NCI-H1105 (cell line): ENCODE measurements around the gene MAP2.
"Not testable (repeated sequence)": the region's sequence is repeated elsewhere in the genome, so short reads cannot be mapped to it uniquely, and the experiment has no call there.

ENCODE experiments used
- DNase-seq: peaks from one replicate; lab custom pipeline; 2025; lab: John Stamatoyannopoulos, UW

MAP2 gene

GRCh38 chr2:209473930-209474419 lies 50.1 kb downstream of the MAP2 start:
- DNase-seq = no peak

- no peak for DNase-seq
Observed at GRCh38 chr2:209474960-209475359, 51.1 kb downstream of the MAP2 start.

GRCh38 chr2:209476367-209477208 lies 52.7 kb downstream of the MAP2 start:
- peak; percentile 93 for DNase-seq

- not testable (repeated sequence) for DNase-seq
Observed at GRCh38 chr2:209492296-209492695, 68.4 kb downstream of the MAP2 start.

- not testable (repeated sequence) for DNase-seq
Observed at GRCh38 chr2:209495068-209495620, 71.3 kb downstream of the MAP2 start.

GRCh38 chr2:209495855-209496585 lies 72.2 kb downstream of the MAP2 start:
- DNase-seq = no peak

GRCh38 chr2:209496586-209496982 lies 72.7 kb downstream of the MAP2 start:
- no peak for DNase-seq

GRCh38 chr2:209498614-209499013 lies 74.8 kb downstream of the MAP2 start:
- no peak for DNase-seq

GRCh38 chr2:209499069-209499468 lies 75.2 kb downstream of the MAP2 start:
- DNase-seq = no peak

GRCh38 chr2:209501579-209501978 lies 77.7 kb downstream of the MAP2 start:
- DNase-seq = no peak

- DNase-seq = no peak
Observed at GRCh38 chr2:209505410-209505809, 81.6 kb downstream of the MAP2 start.

GRCh38 chr2:209508255-209508654 lies 84.4 kb downstream of the MAP2 start:
- no peak for DNase-seq

- DNase-seq = no peak
Observed at GRCh38 chr2:209511637-209512036, 87.8 kb downstream of the MAP2 start.

GRCh38 chr2:209512971-209513370 lies 89.1 kb downstream of the MAP2 start:
- no peak for DNase-seq

- no peak for DNase-seq
Observed at GRCh38 chr2:209517436-209517835, 93.6 kb downstream of the MAP2 start.

GRCh38 chr2:209519271-209519670 lies 95.4 kb downstream of the MAP2 start:
- no peak for DNase-seq

- DNase-seq = peak; percentile 60
Observed at GRCh38 chr2:209519906-209520305, 96.1 kb downstream of the MAP2 start.

- DNase-seq = no peak
Observed at GRCh38 chr2:209523041-209523740, 99.3 kb downstream of the MAP2 start.

- DNase-seq = peak; percentile 13
Observed at GRCh38 chr2:209523867-209524266, 100.0 kb downstream of the MAP2 start.

- DNase-seq = peak; percentile 9
Observed at GRCh38 chr2:209525331-209525730, 101.5 kb downstream of the MAP2 start.

GRCh38 chr2:209525834-209526281 lies 102.0 kb downstream of the MAP2 start:
- DNase-seq = no peak

- no peak for DNase-seq
Observed at GRCh38 chr2:209526561-209526960, 102.7 kb downstream of the MAP2 start.
